HepG2 (cell line): Measurements from ENCODE around the gene PRTN3.

Experiments
- BHLHE40 ChIP-seq: IDR thresholded peaks from 2 replicates; pipeline ENCODE4 v1.6.1; 2011; ENCODE audit warnings: low read length, improper control_type of control experiment
- CENPBD1 ChIP-seq: sonication (generic); formaldehyde crosslinking; IDR thresholded peaks from 2 replicates; pipeline ENCODE4 v1.8.0; 2022; ENCODE audit warnings: missing genetic modification reagents, low read depth, mild to moderate bottlenecking, borderline replicate concordance
- HOXA7 ChIP-seq: sonication (generic); formaldehyde crosslinking; IDR thresholded peaks from 2 replicates; pipeline ENCODE4 v1.8.1; 2022; ENCODE audit warnings: mild to moderate bottlenecking, missing genetic modification reagents, moderate library complexity
- KLF9 ChIP-seq: IDR thresholded peaks from 2 replicates; pipeline ENCODE4 v1.6.1; 2016; ENCODE audit warnings: low read depth
- NFYB ChIP-seq: sonication (generic); formaldehyde crosslinking; IDR thresholded peaks from 2 replicates; pipeline ENCODE4 v1.4.0; 2020; ENCODE audit warnings: missing genetic modification reagents
- PCBP2 ChIP-seq: fragments of 200-400 bp; formaldehyde crosslinking; optimal IDR thresholded peaks from 2 replicates; pipeline ENCODE3; 2018; ENCODE audit warnings: low read length, low read depth; ENCODE audit not compliant: poor library complexity, severe bottlenecking
- POLR2AphosphoS5 ChIP-seq: IDR thresholded peaks from 2 replicates; pipeline ENCODE4 v1.6.1; 2012; ENCODE audit warnings: low read depth, low read length
- SIN3A ChIP-seq: IDR thresholded peaks from 2 replicates; pipeline ENCODE4 v1.6.1; 2011; ENCODE audit warnings: low read depth, mild to moderate bottlenecking, control low read depth, low read length, borderline replicate concordance
- SRY ChIP-seq: sonication (generic); formaldehyde crosslinking; IDR thresholded peaks from 2 replicates; pipeline ENCODE4 v1.8.0; 2022; ENCODE audit warnings: mild to moderate bottlenecking, missing genetic modification reagents
- TBP ChIP-seq: sonication (generic); formaldehyde crosslinking; IDR thresholded peaks from 2 replicates; pipeline ENCODE4 v1.5.0; 2020; ENCODE audit warnings: missing genetic modification reagents
- ZNF138 ChIP-seq: sonication (generic); formaldehyde crosslinking; IDR thresholded peaks from 2 replicates; pipeline ENCODE4 v1.5.0; 2020; ENCODE audit warnings: mild to moderate bottlenecking, low read depth, missing genetic modification reagents
- ZNF567 ChIP-seq: sonication (generic); formaldehyde crosslinking; IDR thresholded peaks from 2 replicates; pipeline ENCODE4 v1.8.1; 2023; ENCODE audit warnings: mild to moderate bottlenecking, missing genetic modification reagents, borderline replicate concordance
- ZNF879 ChIP-seq: sonication (generic); formaldehyde crosslinking; IDR thresholded peaks from 2 replicates; pipeline ENCODE4 v1.8.1; 2023; ENCODE audit warnings: missing genetic modification reagents
- ZSCAN30 ChIP-seq: sonication (generic); formaldehyde crosslinking; IDR thresholded peaks from 2 replicates; pipeline ENCODE4 v1.5.0; 2020; ENCODE audit warnings: mild to moderate bottlenecking, missing genetic modification reagents

- TF ChIP-seq TBP (no peak), SRY (CRISPR knock-in tag) (no peak), ZNF879 (CRISPR knock-in tag) (no peak), KLF9 (CRISPR knock-in tag) (no peak), ZNF138 (CRISPR knock-in tag) (no peak), BHLHE40 (no peak), SIN3A (no peak), ZNF567 (CRISPR knock-in tag) (no peak), HOXA7 (CRISPR knock-in tag) (no peak), CENPBD1 (CRISPR knock-in tag) (no peak), PCBP2 (no peak), POLR2AphosphoS5 (no peak), ZSCAN30 (CRISPR knock-in tag) (no peak), NFYB (CRISPR knock-in tag) (no peak)
These were observed 9.1 kb upstream of the PRTN3 start for GRCh38 chr19:831407-832369.
